ENCODE results near the gene HNRNPUL1. TPM values are rescaled to one million over a fixed set of nuclear protein-coding genes. Genes with fewer than 3 reads are reported as not detected.
A peak's percentile ranks its signal among the peaks of the same experiment; 100 is the strongest.

Gene HNRNPUL1
- total and polyA plus RNA-seq, 2 donors (not counting 1 experiment from before 2014, with no cell fraction given): 60.7 to 273 TPM

DNA sequence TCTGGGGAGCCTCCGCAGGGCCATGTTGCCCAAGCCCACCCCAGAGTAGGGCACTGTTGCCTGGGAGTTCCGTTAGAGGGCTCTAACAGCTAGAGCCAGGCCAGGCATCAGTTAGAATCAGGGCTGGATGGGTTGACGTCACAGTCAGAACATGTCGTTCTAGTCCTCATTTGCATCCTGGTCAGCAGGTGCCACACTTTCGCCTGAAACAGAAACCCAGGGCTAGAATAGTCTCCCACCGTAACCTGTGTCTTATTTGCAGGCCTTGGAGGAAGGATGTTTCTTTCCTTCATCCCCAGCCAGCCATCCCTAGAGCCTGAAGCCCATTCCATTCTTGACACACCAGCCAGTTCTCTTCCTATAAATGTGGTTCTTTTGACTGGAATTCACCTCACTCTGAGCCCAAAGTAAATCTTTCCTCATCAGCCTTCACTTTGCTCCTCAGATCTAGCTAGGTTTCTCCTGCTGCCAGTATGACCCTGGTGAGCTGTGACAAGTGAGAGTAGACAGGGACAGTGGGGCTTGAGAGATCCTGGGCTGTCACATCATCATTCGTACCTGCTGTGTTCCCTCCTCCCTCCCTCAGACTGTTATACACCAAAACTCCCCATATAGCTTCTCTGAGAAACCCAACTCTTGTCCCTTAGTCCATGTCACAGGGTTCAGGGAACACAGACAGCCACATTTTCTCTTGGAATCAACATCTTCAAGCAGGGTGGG, 33.6 kb downstream of the HNRNPUL1 start:
- ATAC-seq (ENCODE audit: low read depth) (peak; percentile 86), DNase-seq (peak; percentile 91)
- WGBS (ENCODE audit: insufficient coverage): 47% methylated on average over 5 of the region's 7 CpGs
- H3K9me3 ChIP-seq (ENCODE audit: control extremely low read depth in 1 of 3, control insufficient read depth in 2 of 3, insufficient read depth in 1 of 3, low read length in 2 of 3): no peaks in the 10 kb centered on the region
- intact Hi-C loops (cut with micrococcal nuclease): loop anchor here (1.0 to 10.0 kb wide), 4 partner anchors 11 to 893 kb away; partner anchors contain the start of genes HNRNPUL1 and TGFB1
- Mint-ChIP-seq H3K9me3 (ENCODE audit: insufficient read depth) (no peaks in the 10 kb centered on the region), H3K4me1 (peaks cover 67% of the 10 kb centered on the region), H3K4me3 (peak overlapping the region; percentile 86), H3K27me3 (no peaks in the 10 kb centered on the region), H3K27ac (peak overlapping the region; percentile 98)
- peaks cover 2 to 88% of the 10 kb centered on the region in 2 experiments for H3K36me3 ChIP-seq (replicated peaks in 1 of 2; ENCODE audit: control extremely low read depth in 1 of 2, control insufficient read depth in 1 of 2, extremely low read depth in 1 of 2, insufficient read depth in 2 of 2, low read length in 1 of 2)
- H3K79me2 ChIP-seq (ENCODE audit: control insufficient read depth, insufficient read depth, low read length): peaks cover 25% of the 10 kb centered on the region
- peak overlapping the region; percentile 61 for H3K4me2 ChIP-seq (replicated peaks; ENCODE audit: low read depth, low read length, poor library complexity, severe bottlenecking)
- H3K27me3 ChIP-seq (replicated peaks in 1 of 4; ENCODE audit: control extremely low read depth in 1 of 4, control insufficient read depth in 3 of 4, insufficient read depth in 4 of 4, low read length in 3 of 4): no peaks in the 10 kb centered on the region
- POLR2A ChIA-PET: interaction anchor here (0.6 to 2.0 kb wide), 5 partner anchors 11 to 1857 kb away, joined by 3 to 15 read pairs (median 5); partner anchors contain the start of gene HNRNPUL1
- H3K27ac ChIP-seq (ENCODE audit: low read length in 2 of 2): peak overlapping the region; percentile 83 to 100
- H3K9ac ChIP-seq (ENCODE audit: low read length): peak overlapping the region; percentile 75
- H4K20me1 ChIP-seq (ENCODE audit: control insufficient read depth, insufficient read depth, low read length, poor library complexity, severe bottlenecking): no peaks in the 10 kb centered on the region
- TF ChIP-seq EZH2 (IDR thresholded peaks at IDR 0.05; ENCODE audit: borderline replicate concordance, insufficient read depth, low read depth, low read length, poor library complexity, severe bottlenecking): no peak
- TF ChIP-seq CTCF (IDR thresholded peaks at IDR 0.05): peak; percentile 21
- CTCF ChIA-PET: interaction anchor here (0.6 to 3.3 kb wide), 9 partner anchors 8 to 153 kb away, joined by 3 to 41 read pairs (median 5); partner anchors contain the start of gene HNRNPUL1
- peak overlapping the region in 1 of 5 experiments; percentile 11 for H3K4me3 ChIP-seq (ENCODE audit: control extremely low read depth in 1 of 5, extremely low read depth in 1 of 5, insufficient read depth in 1 of 5, low read depth in 2 of 5, low read length in 4 of 5)
- H2AFZ ChIP-seq (ENCODE audit: insufficient read depth, low read depth, low read length, poor library complexity, severe bottlenecking): no peak overlapping the region
- H3K4me1 ChIP-seq (ENCODE audit: control insufficient read depth in 2 of 2, insufficient read depth in 2 of 2, low read length in 2 of 2): peaks cover 51 to 59% of the 10 kb centered on the region in 2 donors

All from B cell (primary cell).